HCT116 (cell line): ENCODE measurements around the gene ERN1.
A peak's percentile ranks its signal among the peaks of the same experiment; 100 is the strongest.

Experiments used
- EZH2 ChIP-seq: fragments of 200-600 bp; sonication (generic); IDR thresholded peaks from 2 replicates; pipeline ENCODE4 v1.6.1; 2017; ENCODE audit warnings: antibody characterized with exemption, mixed run types
- POLR2A ChIP-seq: IDR thresholded peaks from 2 replicates; pipeline ENCODE4 v1.7.0; 2011; ENCODE audit warnings: borderline replicate concordance; ENCODE audit not compliant: insufficient read depth, insufficient read length; ENCODE audit errors: extremely low read depth
- POLR2AphosphoS5 ChIP-seq: IDR thresholded peaks from 2 replicates; pipeline ENCODE4 v1.6.1; 2011; ENCODE audit warnings: mild to moderate bottlenecking, low read depth, low read length, moderate library complexity
- YY1 ChIP-seq: IDR thresholded peaks from 2 replicates; pipeline ENCODE4 v1.6.1; 2011; ENCODE audit warnings: low read length, low read depth, moderate library complexity, mild to moderate bottlenecking; ENCODE audit not compliant: insufficient replicate concordance; ENCODE audit errors: extremely low read depth
- ZNF274 ChIP-seq: fragments of 200-500 bp; sonication (Bioruptor generic); IDR thresholded peaks from 2 replicates; pipeline ENCODE4 v1.6.1; 2014; ENCODE audit warnings: mild to moderate bottlenecking, low read depth, low read length, inconsistent platforms
- TF ChIP-seq, protein P1 (sequence below), 3 experiments: fragments of 200-600 bp in 1 of 3; sonication (generic) in 1 of 3; IDR thresholded peaks in 2 of 3; conservative IDR thresholded peaks in 1 of 3; 2 replicates each; pipeline ENCODE4 v1.5.1; 2012 to 2017; ENCODE audit warnings: low read depth in 2 of 3, low read length in 2 of 3, antibody characterized with exemption in 1 of 3, borderline replicate concordance in 1 of 3, control low read depth in 1 of 3, mild to moderate bottlenecking in 1 of 3, mixed read lengths in 1 of 3, mixed run types in 1 of 3, moderate library complexity in 1 of 3; ENCODE audit not compliant: insufficient read depth in 1 of 3
- TF ChIP-seq, protein P2 (sequence below): IDR thresholded peaks from 2 replicates; pipeline ENCODE4 v1.6.1; 2012; ENCODE audit warnings: low read depth
- TF ChIP-seq, protein P3 (sequence below): IDR thresholded peaks from 2 replicates; pipeline ENCODE4 v1.6.1; 2012

DNA sequence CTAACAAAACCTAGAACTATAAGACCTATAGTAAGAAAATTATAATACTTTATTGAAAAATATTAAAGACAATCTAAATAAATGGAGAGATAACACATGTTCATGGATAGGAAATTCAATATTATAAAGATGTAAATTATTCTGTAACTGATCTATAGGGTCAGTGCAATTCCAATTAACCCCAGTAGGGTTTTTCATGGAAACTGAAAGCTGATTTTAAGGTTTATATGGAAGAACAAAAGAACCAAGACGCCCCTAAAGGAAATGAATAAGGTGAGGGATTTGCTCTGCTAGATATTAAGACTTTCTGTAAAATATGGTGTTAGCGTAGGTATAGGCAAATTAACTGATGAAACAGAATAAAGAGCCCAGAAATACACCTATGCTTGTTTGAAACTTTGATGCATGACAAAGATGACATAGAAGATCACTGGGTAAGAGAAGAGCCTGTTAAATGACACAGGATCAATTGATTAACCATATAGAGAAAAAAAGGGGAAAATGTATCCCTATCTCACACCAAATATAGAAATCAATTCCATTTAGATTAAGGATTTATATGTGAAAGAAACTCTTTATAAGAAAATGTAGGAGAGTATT, 112.5 kb downstream of the ERN1 start:
- TF ChIP-seq POLR2A (no peak), ZNF274 (no peak), POLR2AphosphoS5 (no peak), YY1 (no peak), EZH2 (no peak)
- TF ChIP-seq, protein P1, sequence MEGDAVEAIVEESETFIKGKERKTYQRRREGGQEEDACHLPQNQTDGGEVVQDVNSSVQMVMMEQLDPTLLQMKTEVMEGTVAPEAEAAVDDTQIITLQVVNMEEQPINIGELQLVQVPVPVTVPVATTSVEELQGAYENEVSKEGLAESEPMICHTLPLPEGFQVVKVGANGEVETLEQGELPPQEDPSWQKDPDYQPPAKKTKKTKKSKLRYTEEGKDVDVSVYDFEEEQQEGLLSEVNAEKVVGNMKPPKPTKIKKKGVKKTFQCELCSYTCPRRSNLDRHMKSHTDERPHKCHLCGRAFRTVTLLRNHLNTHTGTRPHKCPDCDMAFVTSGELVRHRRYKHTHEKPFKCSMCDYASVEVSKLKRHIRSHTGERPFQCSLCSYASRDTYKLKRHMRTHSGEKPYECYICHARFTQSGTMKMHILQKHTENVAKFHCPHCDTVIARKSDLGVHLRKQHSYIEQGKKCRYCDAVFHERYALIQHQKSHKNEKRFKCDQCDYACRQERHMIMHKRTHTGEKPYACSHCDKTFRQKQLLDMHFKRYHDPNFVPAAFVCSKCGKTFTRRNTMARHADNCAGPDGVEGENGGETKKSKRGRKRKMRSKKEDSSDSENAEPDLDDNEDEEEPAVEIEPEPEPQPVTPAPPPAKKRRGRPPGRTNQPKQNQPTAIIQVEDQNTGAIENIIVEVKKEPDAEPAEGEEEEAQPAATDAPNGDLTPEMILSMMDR (IDR thresholded peaks at IDR 0.05 in 2 of 3, conservative IDR thresholded peaks at IDR 0.05 in 1 of 3; ENCODE audit: borderline replicate concordance in 1 of 3, insufficient read depth in 1 of 3, low read depth in 2 of 3, low read length in 2 of 3): peak in 2 of 3 experiments; percentile 40 to 50; a peak in 4 of 6 replicates
- TF ChIP-seq, protein P2, sequence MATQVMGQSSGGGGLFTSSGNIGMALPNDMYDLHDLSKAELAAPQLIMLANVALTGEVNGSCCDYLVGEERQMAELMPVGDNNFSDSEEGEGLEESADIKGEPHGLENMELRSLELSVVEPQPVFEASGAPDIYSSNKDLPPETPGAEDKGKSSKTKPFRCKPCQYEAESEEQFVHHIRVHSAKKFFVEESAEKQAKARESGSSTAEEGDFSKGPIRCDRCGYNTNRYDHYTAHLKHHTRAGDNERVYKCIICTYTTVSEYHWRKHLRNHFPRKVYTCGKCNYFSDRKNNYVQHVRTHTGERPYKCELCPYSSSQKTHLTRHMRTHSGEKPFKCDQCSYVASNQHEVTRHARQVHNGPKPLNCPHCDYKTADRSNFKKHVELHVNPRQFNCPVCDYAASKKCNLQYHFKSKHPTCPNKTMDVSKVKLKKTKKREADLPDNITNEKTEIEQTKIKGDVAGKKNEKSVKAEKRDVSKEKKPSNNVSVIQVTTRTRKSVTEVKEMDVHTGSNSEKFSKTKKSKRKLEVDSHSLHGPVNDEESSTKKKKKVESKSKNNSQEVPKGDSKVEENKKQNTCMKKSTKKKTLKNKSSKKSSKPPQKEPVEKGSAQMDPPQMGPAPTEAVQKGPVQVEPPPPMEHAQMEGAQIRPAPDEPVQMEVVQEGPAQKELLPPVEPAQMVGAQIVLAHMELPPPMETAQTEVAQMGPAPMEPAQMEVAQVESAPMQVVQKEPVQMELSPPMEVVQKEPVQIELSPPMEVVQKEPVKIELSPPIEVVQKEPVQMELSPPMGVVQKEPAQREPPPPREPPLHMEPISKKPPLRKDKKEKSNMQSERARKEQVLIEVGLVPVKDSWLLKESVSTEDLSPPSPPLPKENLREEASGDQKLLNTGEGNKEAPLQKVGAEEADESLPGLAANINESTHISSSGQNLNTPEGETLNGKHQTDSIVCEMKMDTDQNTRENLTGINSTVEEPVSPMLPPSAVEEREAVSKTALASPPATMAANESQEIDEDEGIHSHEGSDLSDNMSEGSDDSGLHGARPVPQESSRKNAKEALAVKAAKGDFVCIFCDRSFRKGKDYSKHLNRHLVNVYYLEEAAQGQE: no peak
- TF ChIP-seq, protein P3, sequence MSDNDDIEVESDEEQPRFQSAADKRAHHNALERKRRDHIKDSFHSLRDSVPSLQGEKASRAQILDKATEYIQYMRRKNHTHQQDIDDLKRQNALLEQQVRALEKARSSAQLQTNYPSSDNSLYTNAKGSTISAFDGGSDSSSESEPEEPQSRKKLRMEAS: no peak
